ENCODE measurements around the gene ABCA7.

ABCA7 gene

DNA sequence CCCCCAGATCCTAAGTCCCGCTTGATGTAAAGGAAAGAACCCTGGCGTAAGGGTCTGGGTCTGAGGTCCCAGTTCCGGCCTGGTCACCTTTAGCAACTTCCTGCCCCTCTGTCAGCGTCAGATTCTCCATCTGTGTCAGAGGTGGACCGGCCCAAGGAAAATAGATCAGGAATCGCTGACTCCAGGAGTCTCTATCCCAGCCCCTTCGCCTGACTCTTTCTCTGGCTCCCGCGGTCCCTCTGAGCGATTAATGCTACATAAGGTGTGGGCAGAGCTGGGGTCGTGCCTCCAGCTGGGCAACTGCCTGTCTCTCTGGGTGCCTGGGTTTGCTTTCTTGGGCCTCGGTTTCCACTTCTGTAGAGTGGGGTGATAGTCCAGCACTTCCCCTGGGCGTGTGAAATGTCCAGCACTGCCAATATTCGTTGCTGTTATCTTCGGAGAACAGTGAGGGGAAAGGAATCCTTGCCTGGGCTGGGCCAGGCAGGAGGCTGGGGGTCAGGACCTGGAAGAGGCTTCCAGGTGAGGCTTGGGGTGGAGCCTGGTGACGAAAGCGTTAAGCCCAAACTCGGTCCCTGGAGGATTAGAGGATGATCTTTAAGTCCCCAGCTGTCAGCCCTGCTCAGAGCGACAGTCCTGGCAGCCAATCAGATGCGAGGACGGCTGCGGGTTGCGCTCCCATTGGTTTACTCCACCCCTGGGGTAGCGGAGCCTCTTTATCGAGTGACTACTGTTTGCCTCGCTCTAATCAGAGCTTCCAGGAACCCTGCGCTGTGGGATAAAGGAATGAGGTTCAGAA, 767 bp downstream of the ABCA7 start:
- peak; percentile 81 for DNase-seq (ENCODE audit: low read depth)

DNA sequence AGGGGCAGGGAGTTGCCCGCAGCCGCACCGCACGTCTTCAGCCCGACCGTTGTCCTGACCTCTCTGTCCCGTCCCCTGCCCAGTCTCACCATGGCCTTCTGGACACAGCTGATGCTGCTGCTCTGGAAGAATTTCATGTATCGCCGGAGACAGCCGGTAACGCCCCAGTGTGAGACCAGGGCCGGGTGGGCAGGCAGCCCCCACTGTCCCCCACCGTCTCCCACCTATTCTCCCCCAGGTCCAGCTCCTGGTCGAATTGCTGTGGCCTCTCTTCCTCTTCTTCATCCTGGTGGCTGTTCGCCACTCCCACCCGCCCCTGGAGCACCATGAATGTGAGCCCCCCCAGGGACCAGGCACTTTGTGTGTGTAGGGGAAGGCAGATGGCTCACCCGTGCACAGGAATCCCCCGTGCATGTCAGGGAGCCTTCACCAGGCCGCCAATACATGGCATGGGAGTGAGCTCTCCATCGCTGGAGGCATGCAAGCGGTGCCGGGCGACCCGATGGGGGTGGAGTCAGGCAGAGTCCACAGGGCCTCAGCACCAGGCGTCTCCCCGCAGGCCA, 1.4 kb downstream of the ABCA7 start:
- DNase-seq (ENCODE audit: low read depth): no peak

DNA sequence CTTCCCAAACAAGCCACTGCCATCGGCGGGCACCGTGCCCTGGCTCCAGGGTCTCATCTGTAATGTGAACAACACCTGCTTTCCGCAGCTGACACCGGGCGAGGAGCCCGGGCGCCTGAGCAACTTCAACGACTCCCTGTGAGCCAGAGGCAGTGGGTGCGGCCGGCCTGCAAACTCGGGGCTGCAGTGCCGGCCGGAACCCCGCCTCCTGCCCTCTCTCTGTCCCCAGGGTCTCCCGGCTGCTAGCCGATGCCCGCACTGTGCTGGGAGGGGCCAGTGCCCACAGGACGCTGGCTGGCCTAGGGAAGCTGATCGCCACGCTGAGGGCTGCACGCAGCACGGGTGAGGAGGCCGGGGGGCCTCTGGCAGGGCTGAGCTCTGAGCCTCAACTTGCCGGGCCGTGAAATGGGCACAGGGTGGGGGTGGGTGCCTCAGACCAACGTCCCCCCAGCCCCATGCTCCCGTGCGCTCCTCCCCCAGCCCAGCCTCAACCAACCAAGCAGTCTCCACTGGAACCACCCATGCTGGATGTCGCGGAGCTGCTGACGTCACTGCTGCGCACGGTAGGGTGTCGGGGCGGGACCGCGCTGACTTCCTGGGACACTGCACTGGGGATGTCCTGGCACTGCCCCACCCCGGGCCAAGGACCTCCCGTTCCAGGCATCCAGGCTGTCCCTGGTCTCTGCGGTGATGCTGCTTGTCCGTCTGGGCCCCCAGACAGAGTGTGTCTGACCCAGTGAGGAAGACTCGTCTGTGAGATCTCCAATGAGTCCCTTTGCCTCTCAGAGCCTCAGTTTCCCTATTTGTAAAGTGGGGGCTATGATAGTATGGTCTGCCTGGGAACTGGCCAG, 2.2 kb downstream of the ABCA7 start:
- no peak for DNase-seq (ENCODE audit: low read depth)

DNA sequence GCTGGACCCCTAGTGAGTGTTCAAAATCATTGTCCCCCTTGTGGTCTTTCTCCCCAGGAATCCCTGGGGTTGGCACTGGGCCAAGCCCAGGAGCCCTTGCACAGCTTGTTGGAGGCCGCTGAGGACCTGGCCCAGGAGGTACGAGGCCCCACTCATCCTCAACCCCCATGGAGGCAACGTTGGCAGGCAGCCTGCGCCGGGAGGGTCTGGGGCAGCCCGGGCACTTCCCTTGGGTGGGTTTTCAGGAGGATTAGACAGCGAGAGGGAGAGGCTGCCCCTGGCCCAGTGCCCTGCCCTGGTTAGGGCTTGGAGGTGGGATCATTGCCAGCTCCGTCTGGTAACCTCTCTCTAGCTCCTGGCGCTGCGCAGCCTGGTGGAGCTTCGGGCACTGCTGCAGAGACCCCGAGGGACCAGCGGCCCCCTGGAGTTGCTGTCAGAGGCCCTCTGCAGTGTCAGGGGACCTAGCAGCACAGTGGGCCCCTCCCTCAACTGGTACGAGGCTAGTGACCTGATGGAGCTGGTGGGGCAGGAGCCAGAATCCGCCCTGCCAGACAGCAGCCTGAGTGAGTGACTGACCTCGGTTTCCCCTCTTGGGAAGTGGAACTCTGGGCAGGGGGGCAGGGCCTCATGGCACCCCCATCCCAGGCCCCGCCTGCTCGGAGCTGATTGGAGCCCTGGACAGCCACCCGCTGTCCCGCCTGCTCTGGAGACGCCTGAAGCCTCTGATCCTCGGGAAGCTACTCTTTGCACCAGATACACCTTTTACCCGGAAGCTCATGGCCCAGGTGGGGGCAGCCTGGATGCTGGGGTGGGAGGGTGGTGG, 3.0 kb downstream of the ABCA7 start:
- no peak for DNase-seq (ENCODE audit: low read depth)

DNA sequence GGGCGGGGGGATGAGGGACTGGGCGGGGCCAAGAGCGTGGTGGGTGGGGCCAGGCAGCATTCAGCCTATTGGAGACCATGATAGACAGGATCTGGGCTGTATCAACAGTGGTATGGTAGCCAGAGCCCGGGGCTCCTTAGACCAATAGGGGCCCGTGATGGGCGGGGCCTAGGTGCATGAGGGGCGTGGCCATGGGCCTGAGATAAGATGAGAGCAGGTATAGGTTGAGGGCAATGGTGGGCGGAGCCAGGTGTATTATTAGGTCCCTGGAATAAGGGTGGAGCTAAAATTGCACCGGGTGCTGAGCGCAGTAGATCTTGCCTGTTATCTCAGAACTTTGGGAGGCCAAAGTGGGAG, 5.3 kb downstream of the ABCA7 start:
- no peak for DNase-seq (ENCODE audit: low read depth)

DNA sequence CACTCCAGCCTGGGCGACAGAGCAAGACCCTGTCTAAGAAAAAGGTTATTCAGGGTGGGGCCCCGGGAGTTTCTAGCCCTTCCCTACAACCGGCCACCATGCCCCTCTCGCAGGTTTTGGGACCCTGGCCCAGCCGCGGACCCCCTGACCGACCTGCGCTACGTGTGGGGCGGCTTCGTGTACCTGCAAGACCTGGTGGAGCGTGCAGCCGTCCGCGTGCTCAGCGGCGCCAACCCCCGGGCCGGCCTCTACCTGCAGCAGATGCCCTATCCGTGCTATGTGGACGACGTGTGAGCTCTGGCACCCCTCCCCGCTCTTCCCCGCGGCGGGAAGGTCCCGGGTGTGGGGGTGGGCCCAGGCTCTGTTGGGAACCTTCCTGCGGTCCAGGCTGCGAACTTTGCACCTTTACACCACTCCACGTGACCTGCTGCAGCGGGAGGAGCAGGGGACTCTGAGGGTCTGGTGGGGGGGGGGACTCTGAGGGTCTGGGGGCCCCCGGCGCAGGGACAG, 6.3 kb downstream of the ABCA7 start:
- no peak for DNase-seq (ENCODE audit: low read depth)

DNA sequence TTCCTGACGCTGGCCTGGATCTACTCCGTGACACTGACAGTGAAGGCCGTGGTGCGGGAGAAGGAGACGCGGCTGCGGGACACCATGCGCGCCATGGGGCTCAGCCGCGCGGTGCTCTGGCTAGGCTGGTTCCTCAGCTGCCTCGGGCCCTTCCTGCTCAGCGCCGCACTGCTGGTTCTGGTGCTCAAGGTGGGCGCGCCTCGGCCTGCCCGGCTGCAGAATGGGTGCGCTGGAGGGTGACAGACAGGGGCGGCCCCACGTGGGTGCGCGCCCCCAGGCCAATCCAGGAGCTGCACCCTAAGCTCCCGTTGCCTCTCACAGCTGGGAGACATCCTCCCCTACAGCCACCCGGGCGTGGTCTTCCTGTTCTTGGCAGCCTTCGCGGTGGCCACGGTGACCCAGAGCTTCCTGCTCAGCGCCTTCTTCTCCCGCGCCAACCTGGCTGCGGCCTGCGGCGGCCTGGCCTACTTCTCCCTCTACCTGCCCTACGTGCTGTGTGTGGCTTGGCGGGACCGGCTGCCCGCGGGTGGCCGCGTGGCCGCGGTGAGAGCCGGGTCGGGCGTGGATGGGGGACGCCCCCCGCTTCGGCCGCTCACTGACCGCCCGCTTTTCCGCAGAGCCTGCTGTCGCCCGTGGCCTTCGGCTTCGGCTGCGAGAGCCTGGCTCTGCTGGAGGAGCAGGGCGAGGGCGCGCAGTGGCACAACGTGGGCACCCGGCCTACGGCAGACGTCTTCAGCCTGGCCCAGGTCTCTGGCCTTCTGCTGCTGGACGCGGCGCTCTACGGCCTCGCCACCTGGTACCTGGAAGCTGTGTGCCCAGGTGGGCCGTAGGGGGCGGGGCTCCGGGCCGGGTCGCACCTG, 7.2 kb downstream of the ABCA7 start:
- DNase-seq (ENCODE audit: low read depth): no peak

DNA sequence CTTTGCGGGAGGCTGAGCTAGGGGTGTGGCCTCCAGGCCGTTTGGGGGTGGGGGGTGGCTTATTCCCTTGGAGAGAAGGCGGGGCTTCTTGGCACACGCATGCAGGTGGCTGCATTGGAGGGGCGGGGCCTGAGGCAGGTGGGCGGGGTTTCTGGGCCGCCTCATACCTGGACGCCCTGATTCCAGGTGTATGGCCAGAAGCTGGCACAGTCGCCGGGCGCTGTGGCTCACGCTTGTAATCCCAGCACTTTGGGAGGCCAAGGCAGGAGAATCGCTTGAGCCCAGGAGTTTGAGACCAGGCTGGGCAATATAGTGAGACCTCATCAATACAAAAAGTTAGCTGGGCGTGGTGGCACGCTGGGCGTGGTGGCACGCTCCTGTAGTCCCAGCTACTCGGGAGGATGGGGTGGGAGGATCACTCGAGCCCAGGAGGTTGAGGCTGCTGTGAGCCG, 7.8 kb downstream of the ABCA7 start:
- DNase-seq (ENCODE audit: low read depth): no peak

DNA sequence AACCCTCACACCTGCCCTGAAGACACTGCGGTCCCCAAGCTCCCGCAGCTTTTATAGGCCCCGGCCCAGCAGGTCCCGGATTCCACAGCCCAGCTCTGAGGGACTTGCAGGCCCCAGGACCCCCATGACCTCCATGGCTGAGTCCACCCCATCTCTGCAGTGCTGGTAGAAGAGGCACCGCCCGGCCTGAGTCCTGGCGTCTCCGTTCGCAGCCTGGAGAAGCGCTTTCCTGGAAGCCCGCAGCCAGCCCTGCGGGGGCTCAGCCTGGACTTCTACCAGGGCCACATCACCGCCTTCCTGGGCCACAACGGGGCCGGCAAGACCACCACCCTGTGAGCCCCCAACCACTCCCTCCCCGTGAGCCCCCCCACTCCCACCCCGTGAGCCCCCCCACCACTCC, 9.2 kb downstream of the ABCA7 start:
- no peak for DNase-seq (ENCODE audit: low read depth)

DNA sequence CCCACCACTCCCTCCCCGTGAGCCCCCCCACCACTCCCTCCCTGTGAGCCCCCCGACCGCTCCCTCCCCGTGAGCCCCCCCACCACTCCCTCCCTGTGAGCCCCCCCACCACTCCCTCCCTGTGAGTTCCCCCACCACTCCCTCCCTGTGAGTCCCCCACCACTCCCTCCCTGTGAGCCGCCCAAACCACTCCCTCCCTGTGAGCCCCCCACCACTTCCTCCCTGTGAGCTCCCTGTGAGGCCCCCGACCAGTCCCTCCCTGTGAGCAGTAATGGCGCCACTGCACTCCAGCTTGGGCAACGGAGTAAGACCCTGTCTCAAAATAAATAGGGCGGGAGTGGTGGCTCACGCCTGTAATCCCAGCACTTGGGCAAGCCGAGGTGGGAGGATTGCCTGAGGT, 9.9 kb downstream of the ABCA7 start:
- no peak for DNase-seq (ENCODE audit: low read depth)

DNA sequence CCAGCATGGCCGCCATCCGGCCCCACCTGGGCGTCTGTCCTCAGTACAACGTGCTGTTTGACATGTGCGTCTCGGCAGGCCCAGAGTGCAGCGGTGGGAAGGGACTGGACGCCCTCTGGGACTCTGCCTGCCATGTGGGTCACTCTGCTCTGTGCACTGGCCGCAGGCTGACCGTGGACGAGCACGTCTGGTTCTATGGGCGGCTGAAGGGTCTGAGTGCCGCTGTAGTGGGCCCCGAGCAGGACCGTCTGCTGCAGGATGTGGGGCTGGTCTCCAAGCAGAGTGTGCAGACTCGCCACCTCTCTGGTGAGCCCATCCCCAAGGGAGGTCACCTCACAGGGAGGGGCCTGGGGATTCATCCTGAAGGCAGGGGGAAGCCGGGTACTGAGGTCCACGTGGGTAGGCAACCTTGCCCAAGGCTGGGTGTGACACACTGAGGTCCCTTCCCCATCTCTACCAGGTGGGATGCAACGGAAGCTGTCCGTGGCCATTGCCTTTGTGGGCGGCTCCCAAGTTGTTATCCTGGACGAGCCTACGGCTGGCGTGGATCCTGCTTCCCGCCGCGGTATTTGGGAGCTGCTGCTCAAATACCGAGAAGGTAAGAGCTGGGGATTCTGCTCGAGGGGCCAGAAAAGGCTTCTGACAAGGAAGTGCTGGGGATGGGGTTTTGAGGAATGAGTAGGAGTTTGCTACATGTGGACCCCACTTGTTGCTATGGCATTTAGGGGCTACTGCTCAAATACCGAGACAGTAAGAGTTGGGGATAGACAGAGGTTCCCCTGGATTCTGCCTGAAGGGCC, 11.3 kb downstream of the ABCA7 start:
- no peak for DNase-seq (ENCODE audit: low read depth)

DNA sequence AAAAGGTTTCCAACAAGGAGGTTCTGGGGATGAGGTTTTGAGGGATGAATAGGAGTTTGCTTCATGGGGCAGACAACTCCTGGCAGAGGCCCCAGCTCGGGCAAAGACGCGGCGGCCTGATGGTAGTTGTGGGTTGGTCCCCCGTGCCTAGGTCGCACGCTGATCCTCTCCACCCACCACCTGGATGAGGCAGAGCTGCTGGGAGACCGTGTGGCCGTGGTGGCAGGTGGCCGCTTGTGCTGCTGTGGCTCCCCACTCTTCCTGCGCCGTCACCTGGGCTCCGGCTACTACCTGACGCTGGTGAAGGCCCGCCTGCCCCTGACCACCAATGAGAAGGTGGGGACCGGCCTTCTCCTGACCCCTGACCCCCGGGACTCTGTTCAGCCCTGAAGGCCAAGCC, 11.9 kb downstream of the ABCA7 start:
- no peak for DNase-seq (ENCODE audit: low read depth)

DNA sequence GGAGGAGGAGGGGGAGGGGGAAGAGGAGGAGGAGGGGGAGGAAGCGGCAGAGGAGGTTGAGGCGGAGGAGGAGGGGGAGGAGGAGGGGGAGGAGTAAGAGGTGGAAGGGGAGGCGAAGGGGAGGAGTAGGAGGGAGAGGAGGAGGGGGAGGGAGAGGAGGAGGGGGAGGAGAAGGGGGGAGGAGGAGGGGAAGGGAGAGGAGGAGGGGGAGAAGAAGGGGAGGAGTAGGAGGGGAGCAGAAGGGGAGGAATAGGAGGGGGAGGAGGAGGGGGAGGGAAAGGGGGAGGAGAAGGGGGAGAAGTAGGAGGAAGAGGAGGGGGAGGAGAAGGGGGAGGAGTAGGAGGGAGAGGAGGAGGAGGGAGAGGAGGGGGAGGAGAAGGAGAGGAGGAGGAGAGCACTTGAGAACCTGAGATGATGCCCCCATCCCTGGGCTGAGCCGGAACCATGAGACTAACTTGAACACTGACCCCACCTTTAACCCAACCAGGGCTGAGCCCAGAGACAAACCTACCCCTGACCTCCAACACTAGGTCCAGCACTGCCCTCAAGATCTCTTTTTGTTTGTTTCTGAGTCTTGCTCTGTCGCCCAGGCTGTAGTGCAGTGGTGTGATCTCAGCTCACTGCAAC, 12.6 kb downstream of the ABCA7 start:
- no peak for DNase-seq (ENCODE audit: low read depth)

DNA sequence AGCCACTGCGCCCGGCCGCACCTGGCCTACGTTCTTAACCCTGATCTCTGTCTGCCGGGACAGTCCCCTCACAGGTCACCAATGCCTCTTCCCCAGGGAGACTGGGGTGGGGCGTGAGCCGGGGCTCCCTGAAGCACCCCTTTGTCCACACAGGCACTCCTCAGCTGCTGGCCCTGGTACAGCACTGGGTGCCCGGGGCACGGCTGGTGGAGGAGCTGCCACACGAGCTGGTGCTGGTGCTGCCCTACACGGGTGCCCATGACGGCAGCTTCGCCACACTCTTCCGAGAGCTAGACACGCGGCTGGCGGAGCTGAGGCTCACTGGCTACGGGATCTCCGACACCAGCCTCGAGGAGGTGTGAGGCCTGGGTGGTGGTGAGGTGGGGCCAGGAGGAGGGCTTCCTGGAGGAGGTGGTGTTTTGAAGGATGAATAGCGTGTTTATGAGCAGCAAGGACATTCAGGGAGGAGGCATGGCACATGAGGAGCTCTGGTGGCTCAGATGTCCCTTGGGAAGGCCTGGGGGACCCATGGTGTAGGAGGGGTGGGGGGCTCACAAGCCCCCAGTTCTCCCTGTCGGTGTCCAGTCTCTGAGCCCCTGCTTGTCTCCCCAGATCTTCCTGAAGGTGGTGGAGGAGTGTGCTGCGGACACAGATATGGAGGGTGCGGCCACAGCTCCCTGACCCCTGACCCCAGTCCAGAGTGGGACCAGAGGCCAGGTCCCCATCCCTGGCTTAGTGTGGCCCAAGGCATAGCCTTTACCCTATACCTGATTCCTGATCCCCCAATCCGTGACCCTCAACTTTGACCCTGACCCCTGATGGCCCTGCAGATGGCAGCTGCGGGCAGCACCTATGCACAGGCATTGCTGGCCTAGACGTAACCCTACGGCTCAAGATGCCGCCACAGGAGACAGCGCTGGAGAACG, 13.5 kb downstream of the ABCA7 start:
- DNase-seq (ENCODE audit: low read depth): no peak

DNA sequence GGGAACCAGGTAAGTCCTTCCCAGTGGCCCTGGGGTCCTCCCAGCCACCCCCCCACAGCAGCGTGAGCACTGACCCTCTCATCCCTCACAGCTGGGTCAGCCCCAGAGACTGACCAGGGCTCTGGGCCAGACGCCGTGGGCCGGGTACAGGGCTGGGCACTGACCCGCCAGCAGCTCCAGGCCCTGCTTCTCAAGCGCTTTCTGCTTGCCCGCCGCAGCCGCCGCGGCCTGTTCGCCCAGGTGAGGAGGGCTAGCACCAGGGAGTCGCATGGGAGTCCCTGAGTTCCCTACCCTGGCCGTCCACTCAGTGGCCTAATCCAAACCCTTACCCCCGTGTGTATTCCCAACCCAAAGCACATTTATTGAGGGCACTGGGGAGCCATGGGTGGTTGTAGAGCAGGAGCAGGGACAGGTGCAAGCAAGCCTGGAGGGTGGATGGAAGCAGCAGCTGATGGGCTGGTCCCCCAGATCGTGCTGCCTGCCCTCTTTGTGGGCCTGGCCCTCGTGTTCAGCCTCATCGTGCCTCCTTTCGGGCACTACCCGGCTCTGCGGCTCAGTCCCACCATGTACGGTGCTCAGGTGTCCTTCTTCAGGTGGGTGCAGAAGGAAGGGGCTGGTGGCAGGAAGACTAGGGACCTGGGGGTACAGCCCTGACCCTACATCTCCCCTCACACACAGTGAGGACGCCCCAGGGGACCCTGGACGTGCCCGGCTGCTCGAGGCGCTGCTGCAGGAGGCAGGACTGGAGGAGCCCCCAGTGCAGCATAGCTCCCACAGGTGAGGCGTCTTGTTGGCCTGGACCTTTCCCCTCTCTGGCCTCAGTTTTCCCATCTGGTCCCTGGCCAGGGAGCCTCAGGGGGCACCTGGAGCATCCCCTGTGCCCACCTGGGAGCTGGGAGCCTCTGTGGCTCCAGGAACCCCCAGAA, 14.5 kb downstream of the ABCA7 start:
- DNase-seq (ENCODE audit: low read depth): no peak

DNA sequence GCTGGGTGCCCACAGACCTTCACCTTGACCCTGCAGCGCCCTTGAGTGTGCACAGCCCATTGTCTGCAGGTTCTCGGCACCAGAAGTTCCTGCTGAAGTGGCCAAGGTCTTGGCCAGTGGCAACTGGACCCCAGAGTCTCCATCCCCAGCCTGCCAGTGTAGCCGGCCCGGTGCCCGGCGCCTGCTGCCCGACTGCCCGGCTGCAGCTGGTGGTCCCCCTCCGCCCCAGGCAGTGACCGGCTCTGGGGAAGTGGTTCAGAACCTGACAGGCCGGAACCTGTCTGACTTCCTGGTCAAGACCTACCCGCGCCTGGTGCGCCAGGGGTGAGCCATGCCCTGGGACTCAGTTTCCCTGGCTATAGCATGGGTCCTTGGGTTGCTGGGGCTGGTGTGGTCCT, 15.1 kb downstream of the ABCA7 start:
- no peak for DNase-seq (ENCODE audit: low read depth)

DNA sequence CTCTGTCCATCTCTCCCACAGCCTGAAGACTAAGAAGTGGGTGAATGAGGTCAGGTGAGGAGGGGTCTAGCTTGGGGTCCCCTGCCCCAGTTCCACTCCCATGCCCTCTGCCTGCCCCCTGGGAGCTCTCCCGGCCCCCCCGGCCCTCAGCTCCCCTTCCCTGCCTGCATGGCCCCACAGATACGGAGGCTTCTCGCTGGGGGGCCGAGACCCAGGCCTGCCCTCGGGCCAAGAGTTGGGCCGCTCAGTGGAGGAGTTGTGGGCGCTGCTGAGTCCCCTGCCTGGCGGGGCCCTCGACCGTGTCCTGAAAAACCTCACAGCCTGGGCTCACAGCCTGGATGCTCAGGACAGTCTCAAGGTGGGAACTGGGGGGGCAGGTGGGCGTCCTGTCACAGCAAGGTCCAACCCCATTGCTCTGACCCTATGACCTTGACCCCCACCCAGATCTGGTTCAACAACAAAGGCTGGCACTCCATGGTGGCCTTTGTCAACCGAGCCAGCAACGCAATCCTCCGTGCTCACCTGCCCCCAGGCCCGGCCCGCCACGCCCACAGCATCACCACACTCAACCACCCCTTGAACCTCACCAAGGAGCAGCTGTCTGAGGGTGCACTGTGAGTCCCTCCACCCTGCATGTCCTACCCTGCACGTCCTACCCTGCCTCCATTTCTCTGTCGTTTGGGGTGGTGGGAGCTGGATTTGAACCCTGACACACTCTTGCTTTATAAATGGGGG, 16.1 kb downstream of the ABCA7 start:
- no peak for DNase-seq (ENCODE audit: low read depth)

All from stimulated activated CD8-positive, alpha-beta memory T cell treated with anti-CD3 and anti-CD28 coated beads, Interleukin-12 subunit alpha, Interleukin-12 subunit beta, amount 100 ng/mL, for 1 hour (primary cell).